A673 (cell line): ENCODE data around the gene APOBEC3G. TPM values are rescaled to one million over a fixed set of nuclear protein-coding genes. Genes with fewer than 3 reads are reported as not detected.
"Not testable (repeated sequence)": the region's sequence is repeated elsewhere in the genome, so short reads cannot be mapped to it uniquely, and the experiment has no call there.

Experiments used
- BruUV-seq: library from RNA; stranded (reverse); fragments of 400-500 nt; replicated peaks from 2 replicates; lab custom pipeline; 2021; lab: Mats Ljungman, UMichigan
- CTCF ChIA-PET: fragments of 300-600 bp; sonication (Branson Sonifier 250); formaldehyde crosslinking; loops from one replicate; lab custom pipeline; 2022; ENCODE audit warnings: antibody characterized with exemption; lab: Charles Lee
- POLR2A ChIA-PET: fragments of 300-600 bp; sonication (Branson Sonifier 250); formaldehyde crosslinking; loops from one replicate; lab custom pipeline; 2022; ENCODE audit warnings: antibody characterized with exemption; ENCODE audit not compliant: low non-redundant PET; lab: Charles Lee
- DNase-seq: peaks from one replicate; pipeline ENCODE4 v3.0.0-alpha.2; 2015; ENCODE audit warnings: low spot score
- H3K27ac ChIP-seq: fragments of 200-600 bp; sonication (generic); 2 replicates; pipeline ENCODE4 v1.5.1; 2016; ENCODE audit warnings: mixed run types, low read depth, mild to moderate bottlenecking, mixed read lengths, antibody characterized with exemption, low read length; ENCODE audit not compliant: poor library complexity, severe bottlenecking
- H3K27me3 ChIP-seq: fragments of 200-600 bp; sonication (generic); replicated peaks from 2 replicates; pipeline ENCODE4 v1.6.1; 2017; ENCODE audit warnings: mixed run types, low read depth, mild to moderate bottlenecking, mixed read lengths, antibody characterized with exemption, low read length; ENCODE audit not compliant: insufficient read depth, poor library complexity
- H3K36me3 ChIP-seq: fragments of 200-600 bp; sonication (generic); 2 replicates; pipeline ENCODE4 v1.6.1; 2016; ENCODE audit warnings: mixed run types, mild to moderate bottlenecking, mixed read lengths, antibody characterized with exemption, low read length; ENCODE audit not compliant: insufficient read depth, poor library complexity, severe bottlenecking
- H3K4me1 ChIP-seq: fragments of 200-600 bp; sonication (generic); 2 replicates; pipeline ENCODE4 v1.6.1; 2017; ENCODE audit warnings: mixed run types, mild to moderate bottlenecking, mixed read lengths, antibody characterized with exemption, low read length; ENCODE audit not compliant: insufficient read depth, poor library complexity, severe bottlenecking
- H3K4me3 ChIP-seq: fragments of 200-600 bp; sonication (generic); 2 replicates; pipeline ENCODE4 v1.5.1; 2016; ENCODE audit warnings: low read depth, mixed run types, mild to moderate bottlenecking, mixed read lengths, low read length; ENCODE audit not compliant: poor library complexity, severe bottlenecking
- H3K9me3 ChIP-seq: fragments of 200-600 bp; sonication (generic); 2 replicates; pipeline ENCODE4 v1.6.1; 2016; ENCODE audit warnings: mixed run types, low read depth, mild to moderate bottlenecking, mixed read lengths, antibody characterized with exemption, low read length; ENCODE audit not compliant: poor library complexity, severe bottlenecking
- CTCF ChIP-seq: fragments of 300-800, 200-600 bp; sonication (generic); conservative IDR thresholded peaks from 2 replicates; pipeline ENCODE4 v1.5.1; 2017; ENCODE audit warnings: low read depth, mild to moderate bottlenecking, antibody characterized with exemption, low read length, moderate library complexity, mixed read lengths
- EZH2 ChIP-seq: fragments of 200-600 bp; sonication (generic); IDR thresholded peaks from 2 replicates; pipeline ENCODE4 v1.6.1; 2017; ENCODE audit warnings: borderline replicate concordance, low read depth, mild to moderate bottlenecking, mixed read lengths, antibody characterized with exemption, low read length; ENCODE audit not compliant: poor library complexity, severe bottlenecking
- intact Hi-C: fragments of 100-400 bp; cut with micrococcal nuclease; formaldehyde crosslinking; loops from one replicate; pipeline ENCODE4 v1.10.0; 2022; ENCODE audit not compliant: unreplicated experiment
- total RNA-seq: library from RNA; stranded (reverse); gene quantifications from 2 replicates; pipeline ENCODE4 v1.2.3, GENCODE V29; 2021

The APOBEC3G gene
- total RNA-seq, 1 experiment from 2014 or later = 2.5 TPM

- BruUV-seq = no TSS peak
- H3K4me3 ChIP-seq = peak overlapping the region; percentile 41
- H3K4me1 ChIP-seq = peaks cover 14% of the 10 kb centered on the region
- no peak overlapping the region for H3K27ac ChIP-seq
- peak; percentile 27 for DNase-seq
- CTCF ChIA-PET = no interaction called here
- TF ChIP-seq CTCF = no peak
- TF ChIP-seq EZH2 = no peak
- intact Hi-C loops = no loop called here
- H3K27me3 ChIP-seq = no peaks in the 10 kb centered on the region
- no peaks in the 10 kb centered on the region for H3K9me3 ChIP-seq
- POLR2A ChIA-PET = no interaction called here
- no peaks in the 10 kb centered on the region for H3K36me3 ChIP-seq
These were observed 37.6 kb upstream of the APOBEC3G start for GRCh38 chr22:39039306-39040126.

GRCh38 chr22:39040155-39040537 lies 36.9 kb upstream of the APOBEC3G start:
- intact Hi-C loops, POLR2A ChIA-PET, H3K36me3 ChIP-seq, H3K27me3 ChIP-seq, H3K27ac ChIP-seq, BruUV-seq, DNase-seq, H3K9me3 ChIP-seq: not testable (repeated sequence)
- H3K4me1 ChIP-seq = peaks cover 14% of the 10 kb centered on the region
- CTCF ChIA-PET = interaction anchor here (0.6 kb wide), 1 partner anchor 100 kb away, joined by 4 read pairs; no protein-coding TSS in a partner anchor
- H3K4me3 ChIP-seq = peak overlapping the region; percentile 41

- intact Hi-C loops = not testable (repeated sequence)
- CTCF ChIA-PET = interaction anchor here (0.6 kb wide), 1 partner anchor 100 kb away, joined by 4 read pairs; no protein-coding TSS in a partner anchor
These were observed 36.4 kb upstream of the APOBEC3G start, which contains the start of gene APOBEC3F for GRCh38 chr22:39040538-39041296. Gene APOBEC3F, plus strand, starts transcription at chr22:39040864. Its CDS starts 97 bp downstream, at chr22:39040961.

GRCh38 chr22:39041908-39042307 lies 35.2 kb upstream of the APOBEC3G start:
- H3K4me1 ChIP-seq = peaks cover 14% of the 10 kb centered on the region
- BruUV-seq = TSS peak; percentile 74
- H3K27me3 ChIP-seq = no peaks in the 10 kb centered on the region
- TF ChIP-seq CTCF = no peak
- no peak for TF ChIP-seq EZH2
- no peaks in the 10 kb centered on the region for H3K36me3 ChIP-seq
- ChIA-PET POLR2A (no interaction called here), CTCF (no interaction called here)
- intact Hi-C loops = no loop called here
- DNase-seq = no peak
- no peaks in the 10 kb centered on the region for H3K9me3 ChIP-seq
- no peak overlapping the region for H3K4me3 ChIP-seq
- H3K27ac ChIP-seq = no peak overlapping the region

More at GRCh38 chr22:39040538-39041296, 36.4 kb upstream of the APOBEC3G start, which contains the start of gene APOBEC3F:
- Histone ChIP-seq H3K4me1 (peaks cover 14% of the 10 kb centered on the region), H3K27ac (peak within 1 kb of the TSS; percentile 45), H3K4me3 (peak within 1 kb of the TSS; percentile 41)
- H3K27me3 ChIP-seq, H3K9me3 ChIP-seq, BruUV-seq, H3K36me3 ChIP-seq, POLR2A ChIA-PET: not testable (repeated sequence)
- peak; percentile 37 for DNase-seq

GRCh38 chr22:39043063-39043462 lies 34.0 kb upstream of the APOBEC3G start:
- H3K9me3 ChIP-seq, POLR2A ChIA-PET, H3K27ac ChIP-seq, H3K27me3 ChIP-seq, CTCF ChIA-PET, H3K4me3 ChIP-seq, DNase-seq, H3K36me3 ChIP-seq, BruUV-seq, intact Hi-C loops: not testable (repeated sequence)
- peaks cover 14% of the 10 kb centered on the region for H3K4me1 ChIP-seq
